ENCODE measurements around the gene MID1.

MID1 gene, protein sequence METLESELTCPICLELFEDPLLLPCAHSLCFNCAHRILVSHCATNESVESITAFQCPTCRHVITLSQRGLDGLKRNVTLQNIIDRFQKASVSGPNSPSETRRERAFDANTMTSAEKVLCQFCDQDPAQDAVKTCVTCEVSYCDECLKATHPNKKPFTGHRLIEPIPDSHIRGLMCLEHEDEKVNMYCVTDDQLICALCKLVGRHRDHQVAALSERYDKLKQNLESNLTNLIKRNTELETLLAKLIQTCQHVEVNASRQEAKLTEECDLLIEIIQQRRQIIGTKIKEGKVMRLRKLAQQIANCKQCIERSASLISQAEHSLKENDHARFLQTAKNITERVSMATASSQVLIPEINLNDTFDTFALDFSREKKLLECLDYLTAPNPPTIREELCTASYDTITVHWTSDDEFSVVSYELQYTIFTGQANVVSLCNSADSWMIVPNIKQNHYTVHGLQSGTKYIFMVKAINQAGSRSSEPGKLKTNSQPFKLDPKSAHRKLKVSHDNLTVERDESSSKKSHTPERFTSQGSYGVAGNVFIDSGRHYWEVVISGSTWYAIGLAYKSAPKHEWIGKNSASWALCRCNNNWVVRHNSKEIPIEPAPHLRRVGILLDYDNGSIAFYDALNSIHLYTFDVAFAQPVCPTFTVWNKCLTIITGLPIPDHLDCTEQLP

DNA sequence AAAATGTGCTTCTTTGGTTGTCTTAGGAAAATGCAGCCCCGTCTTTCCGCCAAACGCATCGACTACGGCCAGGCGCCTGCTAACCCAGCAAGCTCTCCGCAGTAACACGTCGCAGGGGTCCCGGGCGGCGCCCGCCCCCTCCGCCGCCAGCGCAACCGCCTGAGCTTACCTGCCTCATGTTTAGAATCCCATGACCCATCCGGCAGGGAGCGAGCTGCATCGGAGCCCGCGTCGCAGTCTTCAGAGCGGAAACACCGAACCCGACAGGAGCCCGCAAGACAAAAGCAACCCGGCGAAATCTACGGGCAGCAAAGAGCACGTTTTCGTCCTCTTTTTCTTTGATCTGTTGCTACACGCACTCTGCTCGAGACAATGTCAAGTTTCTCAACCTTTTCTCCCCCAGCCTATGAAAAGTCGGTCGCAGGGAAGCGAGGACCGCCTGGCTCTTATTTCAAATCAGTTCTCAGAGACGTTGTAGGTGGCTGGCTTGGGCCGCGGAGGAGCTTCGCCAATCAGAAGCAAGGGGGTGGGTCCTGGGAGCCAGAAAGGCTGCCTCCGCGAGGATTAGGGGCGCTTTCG is at the start of gene MID1:
MID1 (minus strand) TSS at position 465 of the 579 bp plus-strand sequence. CDS start 53,038 bp downstream, outside the sequence.
- DNase-seq (ENCODE audit: low spot score), result peak; percentile 59

DNA sequence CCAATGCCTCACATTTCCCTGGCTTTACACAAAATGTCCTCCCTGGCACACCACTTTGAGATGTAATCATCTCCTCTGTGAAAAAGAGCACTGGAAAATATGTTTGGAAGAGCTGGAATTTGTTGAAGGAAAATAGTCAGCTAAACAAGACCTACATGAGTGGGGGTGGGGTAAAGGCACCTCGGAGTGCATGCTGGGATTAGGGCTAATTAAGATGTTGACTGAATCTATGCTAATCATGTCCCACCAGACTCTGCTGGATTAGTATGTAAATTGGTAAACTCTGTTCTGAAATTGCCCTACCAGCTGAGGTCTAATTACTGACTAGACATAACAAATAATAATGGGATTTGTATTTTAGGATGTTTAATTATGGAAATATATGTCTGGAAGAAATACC is 46.8 kb upstream of the MID1 start:
- FAIRE-seq, result no peak
- DNase-seq (ENCODE audit: low spot score), result no peak

More for the DNA sequence above, at the start of gene MID1:
- FAIRE-seq, result peak; percentile 87

DNA sequence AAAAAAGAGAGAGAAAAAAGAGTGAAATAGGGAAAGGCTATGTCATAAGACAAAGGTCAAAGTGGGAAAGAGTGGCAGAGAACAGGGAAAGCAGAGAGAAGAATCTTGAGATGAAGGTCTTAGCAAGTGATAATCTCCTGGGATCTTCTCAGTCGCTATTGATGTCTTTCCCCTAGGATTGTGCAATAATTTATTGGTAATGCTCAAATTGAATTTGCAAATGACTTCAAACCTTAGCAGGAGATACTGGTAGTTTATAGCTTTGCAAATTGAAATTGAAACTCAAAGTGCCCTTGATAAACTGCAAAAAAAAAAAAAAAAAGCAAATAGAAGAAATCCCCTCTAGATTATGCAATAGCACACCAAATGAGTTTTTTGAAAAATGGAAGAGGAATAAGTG is 45.7 kb upstream of the MID1 start:
- no peak for FAIRE-seq

DNA sequence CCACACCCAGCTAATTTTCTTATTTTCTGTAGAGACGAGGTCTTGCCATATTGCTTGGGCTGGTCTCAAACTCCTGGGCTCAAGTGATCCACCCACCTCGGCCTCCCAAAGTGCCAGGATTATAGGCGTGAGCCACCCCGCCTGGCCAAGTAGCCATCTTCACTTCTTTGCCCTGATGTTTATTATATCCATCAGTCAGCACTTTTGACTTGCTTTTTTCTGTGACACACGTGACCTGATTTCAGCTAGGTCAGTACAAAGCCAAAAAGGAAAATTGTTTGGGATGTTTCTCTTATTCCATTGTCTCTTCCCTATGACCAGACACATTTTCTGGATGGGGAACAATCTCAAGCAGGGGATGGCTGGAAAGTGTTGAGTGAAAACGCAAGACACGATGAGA is 45.3 kb upstream of the MID1 start:
- FAIRE-seq, result no peak
- no peak for DNase-seq (ENCODE audit: low spot score)

More for the DNA sequence above, 45.7 kb upstream of the MID1 start:
- no peak for DNase-seq (ENCODE audit: low spot score)

DNA sequence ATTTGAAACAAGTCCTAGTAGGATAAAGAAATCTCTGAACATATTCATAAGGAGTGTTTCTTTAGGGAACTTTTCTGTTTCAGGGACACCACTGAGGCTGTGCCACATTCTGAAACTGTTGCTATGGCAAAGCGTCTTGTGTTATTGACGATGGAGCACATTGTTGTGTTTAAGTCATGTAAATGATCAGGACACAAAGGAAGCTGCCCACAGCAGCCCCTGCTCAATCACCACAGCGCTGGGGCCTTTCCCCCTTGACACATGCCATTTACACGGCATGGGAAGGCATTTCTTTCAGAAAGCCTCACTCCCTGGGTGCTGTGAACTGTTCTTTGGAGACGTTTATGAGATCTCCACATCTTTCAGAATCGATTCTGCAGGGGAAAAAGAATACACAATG is 39.8 kb upstream of the MID1 start:
- DNase-seq (ENCODE audit: low spot score), result no peak
- FAIRE-seq, result no peak

DNA sequence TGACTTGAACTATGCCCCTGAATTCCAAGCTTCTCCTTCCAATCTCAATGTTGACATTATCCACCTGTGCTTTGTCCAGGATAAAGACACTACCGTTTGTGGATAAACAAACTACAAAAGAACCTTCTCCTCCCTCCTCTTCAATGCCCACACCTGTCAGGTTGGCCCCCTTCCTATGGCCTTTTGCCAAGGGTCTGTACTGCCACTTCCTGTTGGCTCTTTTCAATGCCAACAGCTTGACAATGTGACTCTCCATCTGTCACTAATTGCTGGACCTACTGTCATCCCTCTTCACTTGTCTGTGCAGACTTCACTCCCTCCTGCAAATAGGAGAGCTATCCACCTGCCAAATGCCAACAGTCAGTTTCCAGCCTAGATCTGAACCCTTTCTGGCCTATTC is 35.8 kb upstream of the MID1 start:
- no peak for DNase-seq (ENCODE audit: low spot score)

DNA sequence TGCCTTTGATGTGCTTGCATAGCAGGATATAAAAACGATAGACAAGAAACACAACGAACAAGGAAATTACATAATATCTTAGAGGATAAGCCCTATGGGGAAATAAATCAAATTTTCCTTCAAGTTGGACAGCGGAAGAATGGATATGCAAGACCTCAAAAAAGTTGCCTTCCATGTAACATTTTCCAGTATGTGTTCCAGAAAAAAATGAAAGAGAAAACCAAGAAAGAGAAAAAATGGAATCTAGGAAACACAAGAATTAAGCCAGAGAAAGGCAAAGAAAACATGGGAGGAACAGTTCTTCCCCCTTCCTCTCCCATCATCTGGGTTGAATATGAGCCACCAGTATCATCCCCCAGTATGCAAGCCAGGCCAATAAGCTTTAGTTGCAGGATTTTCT is 34.6 kb upstream of the MID1 start:
- FAIRE-seq (no peak), DNase-seq (ENCODE audit: low spot score) (no peak)

More for the DNA sequence above, 35.8 kb upstream of the MID1 start:
- FAIRE-seq, result no peak

DNA sequence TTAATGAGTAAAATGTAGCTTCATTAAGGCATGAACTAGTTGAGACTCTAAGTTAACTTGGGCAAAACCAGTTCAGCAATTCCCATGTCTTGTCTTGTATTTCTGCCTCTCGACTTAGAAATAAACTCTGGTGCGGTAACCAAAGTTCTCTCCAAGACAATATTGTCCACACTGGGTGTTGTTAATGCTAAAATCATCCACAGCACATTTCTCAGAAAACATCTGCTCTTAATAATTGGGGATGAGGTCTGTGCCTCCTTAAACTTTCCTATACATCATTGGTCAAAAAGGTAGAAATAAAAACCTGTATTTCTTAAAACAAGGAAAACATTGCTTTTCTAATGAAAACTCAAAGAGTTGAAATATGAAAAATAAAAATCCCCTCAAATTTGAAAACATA is 32.9 kb upstream of the MID1 start:
- no peak for FAIRE-seq
- DNase-seq (ENCODE audit: low spot score), result no peak

DNA sequence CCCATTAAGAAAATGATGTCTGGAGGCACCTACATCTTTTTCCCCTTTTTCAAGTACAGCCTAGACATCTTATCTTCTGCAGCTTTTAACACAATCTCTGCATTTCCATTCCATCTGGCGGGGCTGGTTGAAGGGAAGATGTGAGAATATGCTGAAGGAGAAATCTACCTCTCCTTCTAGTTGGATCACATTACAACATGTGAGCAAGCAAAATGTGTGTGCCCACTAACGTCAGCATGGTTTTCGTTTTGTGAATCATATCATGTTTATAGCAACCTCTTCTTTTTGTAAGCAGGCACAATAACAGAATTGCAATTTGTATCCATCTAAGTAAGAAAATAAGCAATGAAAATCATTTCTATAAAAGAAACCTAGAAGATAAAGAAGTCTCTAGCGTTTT is 28.9 kb upstream of the MID1 start:
- DNase-seq (ENCODE audit: low spot score) (no peak), FAIRE-seq (no peak)

DNA sequence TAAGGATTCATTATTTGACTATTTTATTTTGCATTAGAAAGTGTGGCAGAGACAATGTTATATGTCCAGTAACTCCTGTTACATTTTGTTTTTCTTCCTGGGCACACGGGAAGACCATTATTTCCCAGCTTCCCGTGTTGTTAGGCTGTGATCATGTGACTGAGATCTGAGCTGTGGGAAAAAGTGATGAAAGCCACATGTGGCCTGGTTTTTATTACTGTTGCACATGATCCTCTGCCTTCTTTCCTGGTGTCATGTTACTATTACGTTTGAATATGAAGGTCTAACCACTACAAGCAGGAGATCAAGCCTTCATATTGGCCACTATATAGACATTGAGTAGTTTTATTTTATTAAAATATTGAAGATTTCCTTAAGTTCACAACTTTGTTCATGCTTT is 28.2 kb upstream of the MID1 start:
- DNase-seq (ENCODE audit: low spot score) (no peak), FAIRE-seq (no peak)

DNA sequence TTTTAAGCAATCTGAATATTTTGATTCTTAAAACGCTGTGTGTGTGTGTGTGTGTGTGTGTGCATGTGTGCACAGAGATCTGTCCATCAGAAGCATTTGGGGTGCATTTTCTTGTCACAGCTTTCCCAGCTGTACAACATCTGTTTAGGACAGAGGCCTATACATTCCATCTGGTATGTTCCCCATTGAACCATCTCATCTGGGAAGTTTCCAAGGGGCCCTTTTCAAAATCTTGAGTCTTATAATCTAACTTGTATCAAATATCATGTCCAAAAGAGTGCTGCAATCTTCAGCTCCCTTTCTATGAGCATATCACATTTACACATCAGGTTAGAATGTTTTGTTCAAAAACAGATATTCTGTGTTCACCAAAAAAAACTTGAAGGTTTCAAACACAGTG is 16.5 kb upstream of the MID1 start:
- no peak for FAIRE-seq

DNA sequence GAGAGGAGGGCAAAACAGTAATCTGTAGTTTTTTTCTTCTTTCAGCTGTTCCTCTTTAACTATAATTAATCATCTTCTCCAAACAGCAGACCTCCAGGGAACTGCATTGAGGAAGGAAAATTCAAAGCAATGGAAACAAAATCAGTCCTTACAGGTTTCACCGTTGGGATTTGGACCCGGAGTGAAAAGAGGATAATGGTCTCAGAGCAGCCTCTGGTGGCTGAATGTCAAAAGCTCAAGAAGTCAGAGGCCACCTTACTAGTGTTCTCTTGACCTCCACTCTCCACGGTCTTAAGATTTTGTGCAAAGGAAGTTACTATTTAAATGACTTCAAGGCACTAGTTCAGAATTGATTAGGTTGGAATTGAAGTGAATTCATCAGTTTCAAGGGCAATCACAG is 16.0 kb upstream of the MID1 start:
- DNase-seq (ENCODE audit: low spot score) (peak; percentile 53), FAIRE-seq (peak; percentile 85)

More for the DNA sequence above, 16.5 kb upstream of the MID1 start:
- no peak for DNase-seq (ENCODE audit: low spot score)

DNA sequence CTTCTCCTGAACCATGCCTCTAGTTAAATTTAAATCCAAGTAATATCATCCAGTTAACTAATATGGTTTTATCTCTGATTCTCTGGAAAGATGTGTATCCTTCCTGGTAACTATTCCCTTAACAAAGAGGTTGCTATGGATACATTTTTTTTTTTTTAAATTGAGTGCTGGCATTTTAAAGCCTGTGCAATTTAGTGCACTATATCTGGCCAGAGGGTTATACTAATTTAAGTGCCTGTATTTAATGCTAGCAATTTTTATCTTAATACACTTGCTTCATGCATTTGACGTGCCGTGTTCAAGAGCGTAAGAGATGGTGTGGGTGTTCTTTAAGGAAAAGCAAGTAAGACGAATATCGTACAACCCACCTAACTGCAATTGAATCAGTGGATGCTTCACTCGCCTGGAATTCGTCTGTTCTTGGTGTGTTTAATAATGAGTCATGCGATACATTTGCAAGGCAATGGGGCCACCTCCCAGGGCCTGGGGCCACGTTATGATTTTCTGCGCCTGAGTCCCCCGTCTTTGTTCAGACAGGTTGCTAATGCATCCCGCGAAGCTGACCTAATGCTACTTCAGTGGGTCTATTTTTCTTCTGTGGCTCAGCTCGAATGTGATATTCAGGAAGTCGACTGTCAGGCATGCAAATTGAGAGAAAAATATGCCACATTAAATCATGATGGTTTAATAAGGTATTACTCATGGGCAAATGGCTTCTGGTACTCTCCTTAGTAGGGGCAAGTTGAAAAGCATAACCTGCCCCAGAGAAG is 14.2 kb upstream of the MID1 start:
- FAIRE-seq (peak; percentile 92), DNase-seq (ENCODE audit: low spot score) (peak; percentile 90)

DNA sequence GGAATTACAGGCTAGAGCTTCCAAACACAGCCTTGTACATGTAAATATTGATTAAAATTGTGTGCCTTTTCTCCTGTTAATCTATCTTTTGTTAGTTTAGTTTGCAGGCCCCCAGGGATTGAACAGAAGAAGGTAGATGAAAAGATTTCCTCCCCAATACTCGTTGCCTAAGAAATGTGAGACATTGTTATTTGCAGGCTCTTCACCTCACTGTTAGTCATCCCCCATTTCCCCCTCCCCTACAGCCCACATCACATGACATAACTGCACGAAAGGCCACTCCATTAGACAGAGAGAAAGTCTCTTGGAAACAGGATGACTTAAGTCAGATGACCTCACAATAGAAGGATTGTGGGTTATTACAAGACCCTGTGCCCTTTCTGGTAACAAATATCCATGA is 13.3 kb upstream of the MID1 start:
- peak; percentile 95 for FAIRE-seq
- peak; percentile 88 for DNase-seq (ENCODE audit: low spot score)

DNA sequence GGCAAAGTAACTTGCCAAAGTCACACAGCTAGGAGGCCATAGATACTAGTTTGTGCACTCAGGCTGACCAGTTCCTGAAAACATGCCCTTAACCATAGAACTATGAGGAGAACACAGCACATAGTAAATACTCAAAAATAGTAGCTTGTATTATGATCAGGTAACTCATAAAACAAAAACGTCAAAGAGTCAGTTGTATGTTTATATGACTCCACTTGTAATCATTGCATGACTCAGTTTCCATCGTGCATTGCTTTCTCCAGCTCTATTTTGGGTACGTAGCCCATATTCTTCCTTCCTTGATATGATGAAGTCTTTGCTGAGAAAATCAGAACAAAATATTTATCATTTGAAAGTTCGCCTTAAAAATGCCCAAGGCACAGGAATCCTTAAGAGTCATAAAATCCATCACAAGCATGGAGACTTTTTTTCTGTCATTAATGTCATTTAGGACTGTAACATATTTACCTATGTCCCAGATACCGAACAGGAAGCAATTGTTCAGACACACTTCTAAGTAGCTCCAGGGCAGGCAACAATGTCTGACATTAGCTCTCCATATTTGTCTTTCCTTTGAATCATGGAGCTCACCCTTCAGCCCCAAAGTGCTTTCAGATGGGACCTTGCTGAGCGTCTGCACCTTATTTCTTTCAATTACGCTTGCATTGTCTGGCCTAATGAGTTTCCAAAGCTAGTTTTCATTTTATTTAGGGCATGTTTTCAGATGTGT is 11.2 kb upstream of the MID1 start:
- no peak for DNase-seq (ENCODE audit: low spot score)

DNA sequence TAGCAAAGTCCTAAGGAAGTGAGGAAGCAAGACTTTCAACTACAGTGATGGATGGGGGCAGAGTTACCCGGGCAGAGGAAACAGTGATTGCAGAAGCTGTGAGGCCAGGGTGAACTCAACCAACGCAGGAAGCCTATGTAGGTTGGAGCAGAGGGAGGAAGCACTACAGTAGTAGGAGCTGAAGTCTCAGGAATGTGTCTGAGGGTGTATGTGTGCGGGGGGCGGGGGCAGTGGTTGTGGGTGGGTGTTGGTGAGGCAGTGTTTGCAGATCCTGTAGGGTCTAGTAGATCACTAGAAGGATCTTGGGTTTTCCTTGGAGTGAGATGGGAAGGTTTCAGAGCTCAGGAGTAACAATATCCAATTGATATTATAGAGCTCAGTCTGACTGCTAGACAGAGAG is 9.9 kb upstream of the MID1 start:
- FAIRE-seq (no peak), DNase-seq (ENCODE audit: low spot score) (no peak)

More for the DNA sequence above, 11.2 kb upstream of the MID1 start:
- FAIRE-seq, result no peak

DNA sequence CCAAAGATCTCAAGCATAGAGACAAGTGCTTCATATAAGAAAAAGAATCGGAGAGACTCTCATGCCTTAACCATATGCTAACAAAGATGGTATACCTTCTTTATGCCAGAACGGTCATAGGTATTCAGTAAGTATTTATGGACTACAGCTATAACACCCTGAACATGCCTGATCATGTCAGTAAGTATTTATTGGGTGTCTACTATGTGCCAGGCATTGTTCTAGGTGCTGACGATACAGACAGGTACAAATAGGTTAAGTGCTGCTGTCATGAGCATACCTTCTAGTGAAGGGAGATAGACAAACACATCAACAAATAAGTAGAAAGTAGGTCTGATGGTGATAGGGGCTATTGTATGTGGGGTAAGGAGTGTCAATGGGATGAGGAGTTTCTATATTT is 9.5 kb upstream of the MID1 start:
- no peak for FAIRE-seq
- no peak for DNase-seq (ENCODE audit: low spot score)

DNA sequence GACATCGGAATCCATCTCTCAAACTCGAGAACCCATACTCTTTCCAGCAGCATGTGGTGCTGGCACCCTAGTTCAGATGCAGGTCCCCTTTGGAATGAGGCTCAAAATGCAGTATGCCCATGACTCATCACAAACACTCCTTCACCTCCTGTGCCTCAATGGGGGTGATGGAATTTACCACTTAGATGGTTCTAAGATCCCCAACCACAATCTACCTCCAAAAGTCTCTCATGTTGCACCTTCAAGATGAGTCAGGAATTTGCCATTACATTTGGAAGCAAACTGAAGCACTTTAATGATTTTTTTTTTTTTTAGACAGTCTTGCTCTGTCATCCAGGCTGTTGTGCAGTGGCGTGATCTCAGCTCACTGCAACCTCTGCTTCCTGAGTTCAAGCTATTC is 8.5 kb upstream of the MID1 start:
- peak; percentile 85 for FAIRE-seq
- DNase-seq (ENCODE audit: low spot score), result peak; percentile 61

DNA sequence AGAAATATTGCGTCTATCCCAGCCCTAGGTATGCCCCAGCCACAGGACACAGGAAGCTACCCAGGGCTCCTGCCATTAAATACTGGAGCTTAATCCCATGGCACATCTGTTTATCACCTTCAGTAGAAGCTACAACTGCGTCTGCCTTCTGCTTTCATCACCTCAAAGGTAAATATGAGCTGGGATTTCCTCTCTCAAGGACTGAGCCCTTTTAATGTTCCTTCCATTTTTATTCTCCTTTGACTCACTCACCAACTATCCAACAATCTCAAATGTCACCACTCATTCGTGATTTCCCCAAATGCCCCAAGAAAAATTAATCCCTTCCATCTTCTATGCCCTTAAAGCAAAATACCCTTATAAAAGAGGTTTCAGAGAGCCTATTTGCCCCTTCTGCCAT is 1.8 kb upstream of the MID1 start:
- no peak for DNase-seq (ENCODE audit: low spot score)
- FAIRE-seq, result no peak

DNA sequence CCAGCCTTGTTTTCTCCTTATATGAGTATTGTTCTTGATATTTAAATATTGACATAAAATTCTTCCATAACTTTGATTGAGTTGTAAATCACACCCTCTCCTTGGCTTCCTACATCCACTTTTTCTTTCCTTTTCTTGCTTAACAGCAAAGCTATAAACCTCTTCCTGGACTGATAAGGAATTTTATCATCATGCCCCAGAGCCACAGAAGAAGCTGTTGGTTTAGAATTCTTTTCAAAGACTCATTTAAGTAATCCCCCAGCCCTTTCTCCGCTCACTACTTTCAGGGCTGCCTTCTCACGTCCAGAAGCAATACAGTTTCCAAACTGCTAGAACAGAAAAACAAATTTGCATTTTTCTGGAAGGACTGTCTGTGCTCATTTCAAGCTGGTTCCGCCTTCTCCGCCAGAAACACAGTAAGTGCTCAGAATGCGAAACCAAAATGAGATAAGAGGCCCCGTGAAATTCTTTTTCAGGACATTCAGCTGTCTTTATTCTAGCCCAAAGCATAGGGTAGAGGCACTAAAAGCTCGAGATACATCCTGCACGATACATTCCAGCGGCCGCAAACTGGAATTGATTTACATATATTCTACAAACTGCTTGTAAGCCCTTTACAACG is 849 bp downstream of the MID1 start:
- FAIRE-seq (no peak), DNase-seq (ENCODE audit: low spot score) (no peak)

DNA sequence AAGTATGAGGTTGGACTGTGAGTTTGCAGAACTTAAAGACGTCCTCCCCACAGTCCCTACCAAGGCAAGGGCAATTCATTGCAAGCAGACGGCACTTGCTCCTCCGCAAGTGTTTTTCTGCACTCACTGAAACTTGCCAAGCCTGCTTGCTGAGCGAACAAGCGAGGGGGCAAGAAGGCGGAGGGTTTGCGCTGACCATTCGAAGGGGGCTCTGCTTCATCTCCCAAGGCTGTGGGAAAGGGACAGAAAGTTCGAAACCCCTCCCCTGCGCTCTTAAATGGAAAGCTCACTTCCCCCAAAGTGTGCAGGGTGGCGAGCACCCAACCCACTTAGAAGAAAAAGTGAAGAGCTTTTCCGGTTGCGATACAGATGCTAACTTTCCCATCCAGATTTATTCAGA is 1.4 kb downstream of the MID1 start:
- DNase-seq (ENCODE audit: low spot score) (no peak), FAIRE-seq (no peak)
